Measurements from ENCODE around the gene ACOT8. TPM values are rescaled to one million over a fixed set of nuclear protein-coding genes. Genes with fewer than 3 reads are reported as not detected.
"Not testable (repeated sequence)": the region's sequence is repeated elsewhere in the genome, so short reads cannot be mapped to it uniquely, and the experiment has no call there.

The ACOT8 gene
- 27.6 and 28.5 TPM in 2 replicates for total RNA-seq

GRCh38 chr20:45857114-45857881, at the start of gene ACOT8, which contains the start of gene ZSWIM3:
Gene ACOT8 (minus strand): TSS chr20:45857392. CDS start chr20:45857315, 77 bp downstream.
Gene ZSWIM3 (plus strand): TSS chr20:45857614. CDS start chr20:45857826, 212 bp downstream.
- peaks cover 19% of the 10 kb centered on the region for H3K36me3 Mint-ChIP-seq (ENCODE audit: low read depth)
- H3K4me3 Mint-ChIP-seq = peak within 1 kb of the TSS; percentile 98
- intact Hi-C loops (cut with micrococcal nuclease) = loop anchor here (1.0 to 2.0 kb wide), 7 partner anchors 22 to 115 kb away; partner anchors contain the start of genes CTSA, NEURL2, UBE2C and ZNF335
- no peaks in the 10 kb centered on the region for H3K9me3 Mint-ChIP-seq
- peak within 1 kb of the TSS; percentile 98 for H3K27ac Mint-ChIP-seq
- DNase-seq = peak; percentile 99
- no peaks in the 10 kb centered on the region for H3K27me3 Mint-ChIP-seq
- H3K4me1 Mint-ChIP-seq = peaks cover 35% of the 10 kb centered on the region

GRCh38 chr20:45905505-45906079, 48.4 kb upstream of the ACOT8 start:
- intact Hi-C loops (cut with micrococcal nuclease) = no loop called here
- Mint-ChIP-seq H3K9me3 (peaks cover 2% of the 10 kb centered on the region), H3K4me1 (peaks cover 2% of the 10 kb centered on the region), H3K36me3 (ENCODE audit: low read depth) (no peaks in the 10 kb centered on the region), H3K27ac (no peak overlapping the region), H3K27me3 (no peaks in the 10 kb centered on the region), H3K4me3 (no peak overlapping the region)
- DNase-seq = no peak

GRCh38 chr20:45904583-45905504, 47.7 kb upstream of the ACOT8 start:
- H3K27me3 Mint-ChIP-seq = no peaks in the 10 kb centered on the region
- H3K27ac Mint-ChIP-seq = no peak overlapping the region
- no peaks in the 10 kb centered on the region for H3K4me1 Mint-ChIP-seq
- intact Hi-C loops (cut with micrococcal nuclease) = no loop called here
- no peak for DNase-seq
- H3K9me3 Mint-ChIP-seq = no peaks in the 10 kb centered on the region
- H3K36me3 Mint-ChIP-seq (ENCODE audit: low read depth) = no peaks in the 10 kb centered on the region
- no peak overlapping the region for H3K4me3 Mint-ChIP-seq

GRCh38 chr20:45902199-45902701, 45.1 kb upstream of the ACOT8 start:
- intact Hi-C loops (cut with micrococcal nuclease) = no loop called here
- no peaks in the 10 kb centered on the region for H3K27me3 Mint-ChIP-seq
- no peak overlapping the region for H3K4me3 Mint-ChIP-seq
- H3K9me3 Mint-ChIP-seq = no peaks in the 10 kb centered on the region
- H3K4me1 Mint-ChIP-seq = no peaks in the 10 kb centered on the region
- peaks cover 5% of the 10 kb centered on the region for H3K36me3 Mint-ChIP-seq (ENCODE audit: low read depth)
- no peak overlapping the region for H3K27ac Mint-ChIP-seq
- DNase-seq = no peak

- H3K9me3 Mint-ChIP-seq; intact Hi-C loops (cut with micrococcal nuclease); H3K27ac Mint-ChIP-seq; DNase-seq; H3K27me3 Mint-ChIP-seq; H3K4me3 Mint-ChIP-seq; H3K4me1 Mint-ChIP-seq; H3K36me3 Mint-ChIP-seq (ENCODE audit: low read depth): not testable (repeated sequence)
Measured at GRCh38 chr20:45901332-45901731, 44.1 kb upstream of the ACOT8 start.

GRCh38 chr20:45899046-45899835, 42.0 kb upstream of the ACOT8 start:
- H3K27ac Mint-ChIP-seq = peak overlapping the region; percentile 7
- H3K27me3 Mint-ChIP-seq = no peaks in the 10 kb centered on the region
- H3K36me3 Mint-ChIP-seq (ENCODE audit: low read depth) = peaks cover 5% of the 10 kb centered on the region
- H3K4me3 Mint-ChIP-seq = no peak overlapping the region
- H3K4me1 Mint-ChIP-seq = no peaks in the 10 kb centered on the region
- no peaks in the 10 kb centered on the region for H3K9me3 Mint-ChIP-seq
- no peak for DNase-seq
- intact Hi-C loops (cut with micrococcal nuclease) = no loop called here

GRCh38 chr20:45898285-45898684, 41.1 kb upstream of the ACOT8 start:
- no peak overlapping the region for H3K4me3 Mint-ChIP-seq
- DNase-seq = no peak
- H3K27ac Mint-ChIP-seq = no peak overlapping the region
- no peaks in the 10 kb centered on the region for H3K9me3 Mint-ChIP-seq
- intact Hi-C loops (cut with micrococcal nuclease) = no loop called here
- no peaks in the 10 kb centered on the region for H3K27me3 Mint-ChIP-seq
- peaks cover 5% of the 10 kb centered on the region for H3K36me3 Mint-ChIP-seq (ENCODE audit: low read depth)
- peaks cover 2% of the 10 kb centered on the region for H3K4me1 Mint-ChIP-seq

GRCh38 chr20:45897692-45898091, 40.5 kb upstream of the ACOT8 start:
- Mint-ChIP-seq H3K27me3 (no peaks in the 10 kb centered on the region), H3K9me3 (no peaks in the 10 kb centered on the region), H3K4me3 (no peak overlapping the region), H3K4me1 (peaks cover 3% of the 10 kb centered on the region), H3K36me3 (ENCODE audit: low read depth) (peaks cover 7% of the 10 kb centered on the region), H3K27ac (no peak overlapping the region)
- no peak for DNase-seq
- intact Hi-C loops (cut with micrococcal nuclease) = no loop called here

GRCh38 chr20:45897289-45897688, 40.1 kb upstream of the ACOT8 start:
- Mint-ChIP-seq H3K4me3 (no peak overlapping the region), H3K36me3 (ENCODE audit: low read depth) (peaks cover 10% of the 10 kb centered on the region), H3K4me1 (peaks cover 7% of the 10 kb centered on the region), H3K27me3 (no peaks in the 10 kb centered on the region), H3K9me3 (no peaks in the 10 kb centered on the region), H3K27ac (no peak overlapping the region)
- intact Hi-C loops (cut with micrococcal nuclease) = no loop called here
- no peak for DNase-seq

- intact Hi-C loops (cut with micrococcal nuclease) = no loop called here
- Mint-ChIP-seq H3K27me3 (no peaks in the 10 kb centered on the region), H3K27ac (no peak overlapping the region), H3K9me3 (no peaks in the 10 kb centered on the region), H3K4me3 (no peak overlapping the region), H3K4me1 (peaks cover 11% of the 10 kb centered on the region), H3K36me3 (ENCODE audit: low read depth) (peaks cover 10% of the 10 kb centered on the region)
- DNase-seq = no peak
Measured at GRCh38 chr20:45896641-45897161, 39.5 kb upstream of the ACOT8 start.

- no peaks in the 10 kb centered on the region for H3K9me3 Mint-ChIP-seq
- intact Hi-C loops (cut with micrococcal nuclease) = no loop called here
- H3K4me1 Mint-ChIP-seq = peaks cover 17% of the 10 kb centered on the region
- no peak for DNase-seq
- no peak overlapping the region for H3K4me3 Mint-ChIP-seq
- peaks cover 10% of the 10 kb centered on the region for H3K36me3 Mint-ChIP-seq (ENCODE audit: low read depth)
- no peak overlapping the region for H3K27ac Mint-ChIP-seq
- no peaks in the 10 kb centered on the region for H3K27me3 Mint-ChIP-seq
Measured at GRCh38 chr20:45894797-45895196, 37.6 kb upstream of the ACOT8 start.

- H3K36me3 Mint-ChIP-seq (ENCODE audit: low read depth) = peaks cover 10% of the 10 kb centered on the region
- intact Hi-C loops (cut with micrococcal nuclease) = no loop called here
- no peaks in the 10 kb centered on the region for H3K27me3 Mint-ChIP-seq
- no peaks in the 10 kb centered on the region for H3K9me3 Mint-ChIP-seq
- H3K4me1 Mint-ChIP-seq = peaks cover 17% of the 10 kb centered on the region
- H3K4me3 Mint-ChIP-seq = no peak overlapping the region
- no peak for DNase-seq
- H3K27ac Mint-ChIP-seq = no peak overlapping the region
Measured at GRCh38 chr20:45893831-45894230, 36.6 kb upstream of the ACOT8 start.

Data from activated CD4-positive, alpha-beta T cell treated with anti-CD3 and anti-CD28 coated beads, Interleukin-2, amount 10 ng/mL, durations not matched to agents 24 days and 14 days (primary cell).